A673 (cell line): ENCODE data around the gene UCN3. TPM values are rescaled to one million over a fixed set of nuclear protein-coding genes. Genes with fewer than 3 reads are reported as not detected.

Source experiments
- BruUV-seq: library from RNA; stranded (reverse); fragments of 400-500 nt; replicated peaks from 2 replicates; lab custom pipeline; 2021; lab: Mats Ljungman, UMichigan
- CTCF ChIA-PET: fragments of 300-600 bp; sonication (Branson Sonifier 250); formaldehyde crosslinking; loops from one replicate; lab custom pipeline; 2022; ENCODE audit warnings: antibody characterized with exemption; lab: Charles Lee
- POLR2A ChIA-PET: fragments of 300-600 bp; sonication (Branson Sonifier 250); formaldehyde crosslinking; loops from one replicate; lab custom pipeline; 2022; ENCODE audit warnings: antibody characterized with exemption; ENCODE audit not compliant: low non-redundant PET; lab: Charles Lee
- DNase-seq: peaks from one replicate; pipeline ENCODE4 v3.0.0-alpha.2; 2015; ENCODE audit warnings: low spot score
- H3K27ac ChIP-seq: fragments of 200-600 bp; sonication (generic); 2 replicates; pipeline ENCODE4 v1.5.1; 2016; ENCODE audit warnings: mixed run types, low read depth, mild to moderate bottlenecking, mixed read lengths, antibody characterized with exemption, low read length; ENCODE audit not compliant: poor library complexity, severe bottlenecking
- H3K27me3 ChIP-seq: fragments of 200-600 bp; sonication (generic); replicated peaks from 2 replicates; pipeline ENCODE4 v1.6.1; 2017; ENCODE audit warnings: mixed run types, low read depth, mild to moderate bottlenecking, mixed read lengths, antibody characterized with exemption, low read length; ENCODE audit not compliant: insufficient read depth, poor library complexity
- H3K36me3 ChIP-seq: fragments of 200-600 bp; sonication (generic); 2 replicates; pipeline ENCODE4 v1.6.1; 2016; ENCODE audit warnings: mixed run types, mild to moderate bottlenecking, mixed read lengths, antibody characterized with exemption, low read length; ENCODE audit not compliant: insufficient read depth, poor library complexity, severe bottlenecking
- H3K4me1 ChIP-seq: fragments of 200-600 bp; sonication (generic); 2 replicates; pipeline ENCODE4 v1.6.1; 2017; ENCODE audit warnings: mixed run types, mild to moderate bottlenecking, mixed read lengths, antibody characterized with exemption, low read length; ENCODE audit not compliant: insufficient read depth, poor library complexity, severe bottlenecking
- H3K4me3 ChIP-seq: fragments of 200-600 bp; sonication (generic); 2 replicates; pipeline ENCODE4 v1.5.1; 2016; ENCODE audit warnings: low read depth, mixed run types, mild to moderate bottlenecking, mixed read lengths, low read length; ENCODE audit not compliant: poor library complexity, severe bottlenecking
- H3K9me3 ChIP-seq: fragments of 200-600 bp; sonication (generic); 2 replicates; pipeline ENCODE4 v1.6.1; 2016; ENCODE audit warnings: mixed run types, low read depth, mild to moderate bottlenecking, mixed read lengths, antibody characterized with exemption, low read length; ENCODE audit not compliant: poor library complexity, severe bottlenecking
- EZH2 ChIP-seq: fragments of 200-600 bp; sonication (generic); IDR thresholded peaks from 2 replicates; pipeline ENCODE4 v1.6.1; 2017; ENCODE audit warnings: borderline replicate concordance, low read depth, mild to moderate bottlenecking, mixed read lengths, antibody characterized with exemption, low read length; ENCODE audit not compliant: poor library complexity, severe bottlenecking
- intact Hi-C: fragments of 100-400 bp; cut with micrococcal nuclease; formaldehyde crosslinking; loops from one replicate; pipeline ENCODE4 v1.10.0; 2022; ENCODE audit not compliant: unreplicated experiment
- total RNA-seq: library from RNA; stranded (reverse); gene quantifications from 2 replicates; pipeline ENCODE4 v1.2.3, GENCODE V29; 2021
- TF ChIP-seq, protein P1 (sequence below): fragments of 300-800, 200-600 bp; sonication (generic); conservative IDR thresholded peaks from 2 replicates; pipeline ENCODE4 v1.5.1; 2017; ENCODE audit warnings: low read depth, mild to moderate bottlenecking, antibody characterized with exemption, low read length, moderate library complexity, mixed read lengths

UCN3 gene
- total RNA-seq, 1 experiment from 2014 or later: not detected

- Histone ChIP-seq H3K36me3 (no peaks in the 10 kb centered on the region), H3K4me3 (no peak overlapping the region), H3K27ac (no peak overlapping the region), H3K4me1 (no peaks in the 10 kb centered on the region), H3K9me3 (no peaks in the 10 kb centered on the region), H3K27me3 (no peaks in the 10 kb centered on the region)
- DNase-seq: no peak
- intact Hi-C loops: no loop called here
- POLR2A ChIA-PET: no interaction called here
- CTCF ChIA-PET: no interaction called here
- no peak for TF ChIP-seq EZH2
- TF ChIP-seq, protein P1, sequence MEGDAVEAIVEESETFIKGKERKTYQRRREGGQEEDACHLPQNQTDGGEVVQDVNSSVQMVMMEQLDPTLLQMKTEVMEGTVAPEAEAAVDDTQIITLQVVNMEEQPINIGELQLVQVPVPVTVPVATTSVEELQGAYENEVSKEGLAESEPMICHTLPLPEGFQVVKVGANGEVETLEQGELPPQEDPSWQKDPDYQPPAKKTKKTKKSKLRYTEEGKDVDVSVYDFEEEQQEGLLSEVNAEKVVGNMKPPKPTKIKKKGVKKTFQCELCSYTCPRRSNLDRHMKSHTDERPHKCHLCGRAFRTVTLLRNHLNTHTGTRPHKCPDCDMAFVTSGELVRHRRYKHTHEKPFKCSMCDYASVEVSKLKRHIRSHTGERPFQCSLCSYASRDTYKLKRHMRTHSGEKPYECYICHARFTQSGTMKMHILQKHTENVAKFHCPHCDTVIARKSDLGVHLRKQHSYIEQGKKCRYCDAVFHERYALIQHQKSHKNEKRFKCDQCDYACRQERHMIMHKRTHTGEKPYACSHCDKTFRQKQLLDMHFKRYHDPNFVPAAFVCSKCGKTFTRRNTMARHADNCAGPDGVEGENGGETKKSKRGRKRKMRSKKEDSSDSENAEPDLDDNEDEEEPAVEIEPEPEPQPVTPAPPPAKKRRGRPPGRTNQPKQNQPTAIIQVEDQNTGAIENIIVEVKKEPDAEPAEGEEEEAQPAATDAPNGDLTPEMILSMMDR: no peak
- no TSS peak for BruUV-seq
Observed at GRCh38 chr10:5325076-5325475, 39.7 kb upstream of the UCN3 start.

DNA sequence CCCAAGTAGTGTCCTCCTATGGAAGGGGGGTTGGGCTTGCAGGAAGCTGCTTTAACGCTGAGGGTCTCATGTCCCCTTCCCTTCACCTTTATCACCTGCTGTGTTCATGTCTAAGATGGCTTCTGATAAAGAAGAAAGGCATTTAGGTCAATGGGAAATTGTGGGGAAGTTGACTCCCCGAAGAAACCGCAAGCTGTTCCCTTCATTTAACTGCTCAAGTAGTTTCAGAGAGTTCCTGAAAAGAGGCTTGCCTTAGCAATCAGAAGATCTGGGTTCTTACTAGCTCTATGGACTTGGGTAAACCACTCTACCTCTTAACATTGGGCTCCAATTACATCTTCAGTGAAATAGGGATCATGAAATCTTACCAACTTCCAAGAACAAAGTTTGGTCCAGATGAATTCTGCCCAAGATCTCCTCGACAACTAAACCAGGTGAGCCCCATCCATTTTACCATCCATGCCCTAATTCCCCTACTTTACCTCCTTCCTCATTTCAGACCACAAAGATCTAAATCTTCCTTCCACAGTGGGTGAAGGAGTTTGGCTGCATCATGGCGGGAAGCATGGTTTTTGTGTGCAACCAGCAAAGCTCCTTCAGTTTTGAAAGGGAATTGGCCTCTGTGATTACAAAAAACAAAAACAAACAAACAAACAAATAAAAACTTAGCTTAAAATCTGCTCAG, 30.4 kb upstream of the UCN3 start:
- DNase-seq: no peak
- TF ChIP-seq, protein P1: no peak
- TF ChIP-seq EZH2: no peak
- Histone ChIP-seq H3K4me1 (no peaks in the 10 kb centered on the region), H3K9me3 (no peaks in the 10 kb centered on the region), H3K27me3 (no peaks in the 10 kb centered on the region), H3K4me3 (no peak overlapping the region), H3K36me3 (no peaks in the 10 kb centered on the region), H3K27ac (no peak overlapping the region)
- BruUV-seq: no TSS peak
- intact Hi-C loops: no loop called here
- CTCF ChIA-PET: no interaction called here
- POLR2A ChIA-PET: no interaction called here

DNA sequence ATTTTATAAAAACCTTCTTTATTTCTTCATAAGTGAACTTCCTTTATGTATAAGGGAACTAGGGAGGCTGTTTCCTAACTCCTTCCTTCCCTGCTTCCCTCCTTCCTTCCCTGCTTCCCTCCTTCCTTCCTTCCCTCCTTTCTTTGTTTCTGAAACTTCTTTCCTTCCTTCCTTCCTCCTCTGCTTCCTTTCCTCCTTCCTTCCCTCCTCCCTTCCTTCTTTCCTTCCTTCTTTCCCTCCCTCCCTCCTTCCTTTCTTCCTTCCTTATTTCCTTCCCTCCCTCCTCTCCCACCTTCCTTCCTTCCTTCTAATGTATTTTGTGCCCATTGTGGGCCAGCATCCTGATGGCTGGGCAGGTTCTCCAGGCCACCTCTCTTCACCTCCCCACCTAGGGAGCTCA, 26.8 kb upstream of the UCN3 start:
- no TSS peak for BruUV-seq
- H3K4me3 ChIP-seq: no peak overlapping the region
- no peaks in the 10 kb centered on the region for H3K4me1 ChIP-seq
- H3K27me3 ChIP-seq: no peaks in the 10 kb centered on the region
- ChIA-PET CTCF (no interaction called here), POLR2A (interaction anchor here (0.6 kb wide), 1 partner anchor 517 kb away, joined by 4 read pairs; no protein-coding TSS in a partner anchor)
- H3K27ac ChIP-seq: no peak overlapping the region
- DNase-seq: no peak
- TF ChIP-seq EZH2: no peak
- TF ChIP-seq, protein P1: no peak
- no peaks in the 10 kb centered on the region for H3K36me3 ChIP-seq
- intact Hi-C loops: no loop called here
- no peaks in the 10 kb centered on the region for H3K9me3 ChIP-seq
